Skeletal muscle tissue (tissue), 4 donors: ENCODE results near the gene COL4A1. TPM values are rescaled to one million over a fixed set of nuclear protein-coding genes. Genes with fewer than 3 reads are reported as not detected.

Source experiments
- H3K27ac ChIP-seq: one replicate; pipeline ENCODE4 v1.7.0; 2013; ENCODE audit warnings: mild to moderate bottlenecking, low read depth, low read length, inconsistent platforms
- H3K27me3 ChIP-seq, 3 donors: one replicate each; pipeline ENCODE4 v1.7.0; 2013; ENCODE audit warnings: low read length in 3 of 3; ENCODE audit not compliant: control insufficient read depth in 3 of 3, insufficient read depth in 3 of 3
- H3K36me3 ChIP-seq, 3 donors: one replicate each; pipeline ENCODE4 v1.7.0; 2013; ENCODE audit warnings: low read length in 3 of 3; ENCODE audit not compliant: control insufficient read depth in 3 of 3, insufficient read depth in 3 of 3
- H3K4me1 ChIP-seq, 3 donors: one replicate each; pipeline ENCODE4 v1.7.0; 2013; ENCODE audit warnings: low read length in 3 of 3, mild to moderate bottlenecking in 3 of 3; ENCODE audit not compliant: control insufficient read depth in 3 of 3, insufficient read depth in 3 of 3
- H3K4me3 ChIP-seq, 3 donors: one replicate each; pipeline ENCODE4 v1.7.0; 2013; ENCODE audit warnings: low read length in 3 of 3
- H3K9ac ChIP-seq, 3 donors: one replicate each; pipeline ENCODE4 v1.7.0; 2013; ENCODE audit warnings: low read length in 3 of 3, mild to moderate bottlenecking in 3 of 3, moderate library complexity in 2 of 3, low read depth in 1 of 3
- H3K9me3 ChIP-seq, 3 donors: one replicate each; pipeline ENCODE4 v1.7.0; 2013; ENCODE audit warnings: low read length in 3 of 3; ENCODE audit not compliant: control insufficient read depth in 3 of 3
- total RNA-seq: library from RNA; depleted of rRNA; stranded (reverse); fragments of >200 nt; gene quantifications from one replicate; pipeline ENCODE4 v1.2.3, GENCODE V29; 2014
- donor health status: Osteomylitis.

COL4A1 gene
- total RNA-seq, 1 donor from 2014 or later: 774 TPM

- H3K4me1 ChIP-seq: peaks cover 37 to 39% (median 37%) of the 10 kb centered on the region in 3 donors
- H3K27me3 ChIP-seq: peaks cover 0 to 6% (median 0%) of the 10 kb centered on the region in 3 donors
- H3K9me3 ChIP-seq: no peaks in the 10 kb centered on the region
- H3K36me3 ChIP-seq: no peaks in the 10 kb centered on the region
- H3K9ac ChIP-seq: no peak overlapping the region
- no peak overlapping the region for H3K4me3 ChIP-seq
- peak overlapping the region; percentile 78 for H3K27ac ChIP-seq
These were observed 58.4 kb downstream of the COL4A1 start for GRCh38 chr13:110248449-110249143.

GRCh38 chr13:110246530-110246929, 60.4 kb downstream of the COL4A1 start:
- Histone ChIP-seq H3K27ac (peak overlapping the region; percentile 54), H3K4me3 (no peak overlapping the region), H3K4me1 (peaks cover 35 to 41% (median 38%) of the 10 kb centered on the region in 3 donors), H3K27me3 (peaks cover 0 to 6% (median 0%) of the 10 kb centered on the region in 3 donors), H3K9me3 (no peaks in the 10 kb centered on the region), H3K9ac (no peak overlapping the region), H3K36me3 (no peaks in the 10 kb centered on the region)

- peaks cover 0 to 1% (median 0%) of the 10 kb centered on the region in 3 donors for H3K27me3 ChIP-seq
- no peak overlapping the region for H3K4me3 ChIP-seq
- H3K4me1 ChIP-seq: peaks cover 24 to 31% (median 28%) of the 10 kb centered on the region in 3 donors
- no peak overlapping the region for H3K9ac ChIP-seq
- peak overlapping the region; percentile 42 for H3K27ac ChIP-seq
- H3K9me3 ChIP-seq: no peaks in the 10 kb centered on the region
- H3K36me3 ChIP-seq: peaks cover 0 to 1% (median 0%) of the 10 kb centered on the region in 3 donors
These were observed 61.5 kb downstream of the COL4A1 start for GRCh38 chr13:110245416-110245899.

GRCh38 chr13:110244976-110245375, 62.0 kb downstream of the COL4A1 start:
- Histone ChIP-seq H3K4me1 (peaks cover 23 to 35% (median 30%) of the 10 kb centered on the region in 3 donors), H3K27me3 (no peaks in the 10 kb centered on the region), H3K27ac (peak overlapping the region; percentile 42)

GRCh38 chr13:110244071-110244830, 62.7 kb downstream of the COL4A1 start:
- peaks cover 0 to 2% (median 0%) of the 10 kb centered on the region in 3 donors for H3K36me3 ChIP-seq
- H3K4me1 ChIP-seq: peaks cover 20 to 36% (median 33%) of the 10 kb centered on the region in 3 donors
- no peak overlapping the region for H3K4me3 ChIP-seq
- peak overlapping the region in 2 of 3 donors; percentile 24 to 34 for H3K9ac ChIP-seq
- peak overlapping the region; percentile 42 for H3K27ac ChIP-seq
- H3K9me3 ChIP-seq: no peaks in the 10 kb centered on the region
- H3K27me3 ChIP-seq: no peaks in the 10 kb centered on the region

More at GRCh38 chr13:110244976-110245375, 62.0 kb downstream of the COL4A1 start:
- Histone ChIP-seq H3K9ac (no peak overlapping the region), H3K36me3 (peaks cover 0 to 2% (median 0%) of the 10 kb centered on the region in 3 donors), H3K4me3 (no peak overlapping the region), H3K9me3 (no peaks in the 10 kb centered on the region)

- no peaks in the 10 kb centered on the region for H3K9me3 ChIP-seq
- H3K4me3 ChIP-seq: no peak overlapping the region
- H3K27ac ChIP-seq: no peak overlapping the region
- H3K4me1 ChIP-seq: peaks cover 18 to 44% (median 30%) of the 10 kb centered on the region in 3 donors
- H3K9ac ChIP-seq: no peak overlapping the region
- peaks cover 0 to 2% (median 0%) of the 10 kb centered on the region in 3 donors for H3K36me3 ChIP-seq
- H3K27me3 ChIP-seq: no peaks in the 10 kb centered on the region
These were observed 64.3 kb downstream of the COL4A1 start for GRCh38 chr13:110242615-110243014.

- H3K27ac ChIP-seq: no peak overlapping the region
- no peaks in the 10 kb centered on the region for H3K9me3 ChIP-seq
- H3K4me3 ChIP-seq: no peak overlapping the region
- no peaks in the 10 kb centered on the region for H3K27me3 ChIP-seq
- H3K36me3 ChIP-seq: peaks cover 0 to 2% (median 0%) of the 10 kb centered on the region in 3 donors
- H3K4me1 ChIP-seq: peaks cover 24 to 43% (median 37%) of the 10 kb centered on the region in 3 donors
- no peak overlapping the region for H3K9ac ChIP-seq
These were observed 66.0 kb downstream of the COL4A1 start for GRCh38 chr13:110240943-110241342.

GRCh38 chr13:110240352-110240751, 66.6 kb downstream of the COL4A1 start:
- H3K9ac ChIP-seq: no peak overlapping the region
- H3K4me1 ChIP-seq: peaks cover 24 to 43% (median 37%) of the 10 kb centered on the region in 3 donors
- H3K27me3 ChIP-seq: no peaks in the 10 kb centered on the region
- H3K27ac ChIP-seq: no peak overlapping the region
- H3K36me3 ChIP-seq: peaks cover 0 to 2% (median 0%) of the 10 kb centered on the region in 3 donors
- H3K4me3 ChIP-seq: no peak overlapping the region
- H3K9me3 ChIP-seq: no peaks in the 10 kb centered on the region

GRCh38 chr13:110239280-110240125, 67.5 kb downstream of the COL4A1 start:
- H3K9ac ChIP-seq: no peak overlapping the region
- peak overlapping the region; percentile 71 for H3K27ac ChIP-seq
- peaks cover 0 to 2% (median 0%) of the 10 kb centered on the region in 3 donors for H3K36me3 ChIP-seq
- peaks cover 23 to 35% (median 34%) of the 10 kb centered on the region in 3 donors for H3K4me1 ChIP-seq
- H3K4me3 ChIP-seq: no peak overlapping the region
- no peaks in the 10 kb centered on the region for H3K27me3 ChIP-seq
- H3K9me3 ChIP-seq: no peaks in the 10 kb centered on the region
